T follicular helper cell (primary cell): ENCODE measurements around the gene APH1B.

Source experiments
- DNase-seq: peaks from one replicate; pipeline ENCODE4 v3.0.0-alpha.2; 2020; ENCODE audit warnings: low read depth

APH1B gene

GRCh38 chr15:63252292-63252691 lies 25.1 kb upstream of the APH1B start:
- DNase-seq = no peak

GRCh38 chr15:63254991-63255390 lies 22.4 kb upstream of the APH1B start:
- no peak for DNase-seq

GRCh38 chr15:63255489-63255990 lies 21.9 kb upstream of the APH1B start:
- no peak for DNase-seq

GRCh38 chr15:63256433-63257274 lies 20.8 kb upstream of the APH1B start:
- no peak for DNase-seq

- no peak for DNase-seq
Measured at GRCh38 chr15:63258658-63259057, 18.7 kb upstream of the APH1B start.

- DNase-seq = no peak
Measured at GRCh38 chr15:63260791-63261190, 16.6 kb upstream of the APH1B start.

GRCh38 chr15:63261311-63261710 lies 16.1 kb upstream of the APH1B start:
- DNase-seq = no peak

- DNase-seq = no peak
Measured at GRCh38 chr15:63263519-63263918, 13.9 kb upstream of the APH1B start.

- DNase-seq = no peak
Measured at GRCh38 chr15:63264688-63265293, 12.6 kb upstream of the APH1B start.

- DNase-seq = no peak
Measured at GRCh38 chr15:63274427-63274826, 3.0 kb upstream of the APH1B start.

- no peak for DNase-seq
Measured at GRCh38 chr15:63276342-63277037, 915 bp upstream of the APH1B start.

- DNase-seq = no peak
Measured at GRCh38 chr15:63277893-63278456, 570 bp downstream of the APH1B start.

GRCh38 chr15:63283126-63283525 lies 5.7 kb downstream of the APH1B start:
- DNase-seq = no peak

- no peak for DNase-seq
Measured at GRCh38 chr15:63284335-63284734, 6.9 kb downstream of the APH1B start.

- DNase-seq = no peak
Measured at GRCh38 chr15:63287109-63287508, 9.7 kb downstream of the APH1B start.

GRCh38 chr15:63288342-63288741 lies 10.9 kb downstream of the APH1B start:
- no peak for DNase-seq

GRCh38 chr15:63288778-63289378 lies 11.5 kb downstream of the APH1B start:
- no peak for DNase-seq

GRCh38 chr15:63291507-63291906 lies 14.1 kb downstream of the APH1B start:
- DNase-seq = no peak

GRCh38 chr15:63292241-63292640 lies 14.8 kb downstream of the APH1B start:
- no peak for DNase-seq

- DNase-seq = no peak
Measured at GRCh38 chr15:63292771-63293170, 15.4 kb downstream of the APH1B start.

GRCh38 chr15:63294359-63294758 lies 17.0 kb downstream of the APH1B start:
- DNase-seq = no peak

GRCh38 chr15:63295341-63295740 lies 17.9 kb downstream of the APH1B start:
- no peak for DNase-seq
